Kasumi-1 (cell line): ENCODE results near the gene ASPDH.
A peak's percentile ranks its signal among the peaks of the same experiment; 100 is the strongest.
"Not testable (repeated sequence)": the region's sequence is repeated elsewhere in the genome, so short reads cannot be mapped to it uniquely, and the experiment has no call there.

Source experiments
- DNase-seq, 2 experiments: peaks; one replicate each; lab custom pipeline; 2025; lab: John Stamatoyannopoulos, UW

The ASPDH gene

GRCh38 chr19:50547385-50548190, 33.9 kb upstream of the ASPDH start:
- no peak for DNase-seq

DNA sequence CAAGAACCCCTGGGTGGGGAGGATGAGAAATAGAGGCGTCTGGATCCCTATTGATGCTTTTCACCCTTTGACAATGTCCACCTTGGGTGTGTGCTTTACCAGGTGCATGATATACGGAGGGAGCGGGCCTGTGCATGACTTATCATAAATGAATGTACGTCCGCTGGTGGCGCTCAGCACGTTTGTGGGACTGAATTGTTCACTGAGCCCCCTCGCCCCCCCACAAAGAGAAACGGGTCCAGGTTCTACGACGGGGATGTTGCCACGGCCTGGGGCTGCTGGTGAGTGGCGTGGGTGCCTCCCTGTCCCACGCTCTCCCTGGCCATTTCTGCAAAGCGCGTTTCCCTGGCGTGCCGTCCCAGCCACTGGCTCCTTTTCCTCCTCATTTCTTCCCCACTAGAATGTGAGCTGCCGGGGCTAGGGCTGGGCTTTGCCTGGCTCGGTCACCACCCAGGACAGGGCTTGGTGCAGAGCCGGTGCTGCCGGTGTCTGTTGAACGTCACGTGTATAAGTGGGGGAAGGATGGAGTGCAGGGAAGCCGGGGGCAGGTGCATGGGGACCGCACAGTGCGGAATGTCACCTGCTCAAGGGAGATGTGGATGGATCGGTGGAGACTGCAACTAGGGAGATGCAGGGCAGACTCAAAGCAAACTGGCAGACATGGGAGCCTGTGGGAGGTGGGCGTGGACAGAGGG, 33.0 kb upstream of the ASPDH start:
- DNase-seq, result no peak

DNA sequence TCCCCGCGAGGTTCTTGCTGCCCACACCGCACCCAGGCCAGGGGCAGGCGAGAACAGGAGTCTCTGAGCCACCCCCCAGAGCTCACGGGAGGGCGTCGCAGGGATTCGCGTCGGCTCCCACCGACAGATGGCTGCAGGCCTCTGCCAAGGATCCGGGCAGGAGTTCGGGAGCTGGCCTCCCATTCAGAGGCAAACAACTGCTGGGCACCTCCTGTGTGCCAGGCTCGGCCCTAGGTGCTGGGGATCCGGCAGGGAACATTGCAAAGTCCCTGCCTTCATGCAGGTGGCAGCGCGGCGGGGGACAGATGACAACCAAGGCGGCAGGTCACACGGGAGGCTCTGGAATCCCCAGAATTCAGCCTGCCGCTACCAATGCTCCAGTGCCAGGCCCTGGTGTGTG, 29.2 kb upstream of the ASPDH start:
- DNase-seq, result no peak

DNA sequence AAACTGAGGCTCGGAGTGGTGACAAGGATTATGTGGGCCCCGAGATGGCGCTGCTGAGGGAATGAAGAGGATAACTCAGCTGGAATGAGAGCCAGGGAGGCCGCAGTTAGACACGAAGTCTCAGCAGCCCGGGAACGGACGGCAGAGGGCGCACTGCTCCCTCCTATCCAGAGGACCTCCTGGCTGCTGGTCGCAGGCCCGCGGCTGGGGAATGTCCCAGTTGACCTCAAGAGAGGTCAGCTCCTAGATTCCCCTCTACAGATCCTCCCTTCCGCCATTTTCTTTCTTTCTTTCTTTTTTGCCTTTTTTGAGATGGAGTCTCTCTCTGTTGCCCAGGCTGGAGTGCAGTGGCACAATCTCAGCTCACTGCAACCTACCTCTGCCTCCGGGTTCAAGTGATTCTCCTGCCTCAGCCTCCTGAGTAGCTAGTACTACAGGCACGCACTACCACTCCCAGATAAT, 24.1 kb upstream of the ASPDH start:
- peak; percentile 65 to 75 for DNase-seq

- no peak for DNase-seq
Observed at GRCh38 chr19:50537306-50537685, 23.6 kb upstream of the ASPDH start.

GRCh38 chr19:50536662-50537305, 23.1 kb upstream of the ASPDH start:
- DNase-seq, result peak in 1 of 2 experiments; percentile 22

- DNase-seq, result no peak
Observed at GRCh38 chr19:50535672-50536187, 22.0 kb upstream of the ASPDH start.

DNA sequence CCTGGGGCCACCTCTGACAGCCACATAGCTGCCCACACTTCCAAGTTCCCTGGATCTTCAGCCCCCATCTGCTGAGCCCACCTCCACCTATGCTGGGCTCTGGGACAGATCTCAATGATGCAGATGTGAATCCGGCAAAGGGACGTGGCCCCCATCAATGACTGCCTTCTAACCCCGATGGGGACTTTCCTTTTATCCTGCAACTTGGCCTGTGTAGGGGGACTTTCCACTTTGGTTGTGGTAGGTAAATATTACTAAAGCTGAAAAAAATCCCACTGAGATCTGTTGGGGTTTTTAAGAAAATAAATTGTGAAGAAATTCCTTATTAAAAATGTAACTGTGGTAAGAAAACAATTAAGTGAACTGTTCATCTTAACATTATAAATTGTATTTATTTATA, 20.8 kb upstream of the ASPDH start:
- no peak for DNase-seq

DNA sequence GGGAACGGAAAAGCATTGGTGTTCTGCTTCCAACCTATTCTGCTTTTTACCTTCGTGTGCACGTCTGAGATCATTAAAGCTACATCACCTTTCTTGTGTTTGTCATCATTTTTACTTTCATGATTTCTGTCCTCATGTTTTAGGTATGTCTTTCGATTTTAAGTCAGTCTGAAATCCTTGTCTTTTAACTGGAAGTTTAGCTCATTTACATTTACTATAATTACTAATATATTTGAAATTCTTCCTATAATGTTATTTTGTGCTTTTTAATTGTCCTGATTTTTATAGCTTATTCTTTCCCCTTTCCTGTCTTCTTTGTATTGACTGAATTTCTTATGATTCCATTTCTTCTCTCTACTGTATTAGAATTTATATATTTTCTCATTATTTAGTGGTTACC, 19.2 kb upstream of the ASPDH start:
- DNase-seq, result no peak

DNA sequence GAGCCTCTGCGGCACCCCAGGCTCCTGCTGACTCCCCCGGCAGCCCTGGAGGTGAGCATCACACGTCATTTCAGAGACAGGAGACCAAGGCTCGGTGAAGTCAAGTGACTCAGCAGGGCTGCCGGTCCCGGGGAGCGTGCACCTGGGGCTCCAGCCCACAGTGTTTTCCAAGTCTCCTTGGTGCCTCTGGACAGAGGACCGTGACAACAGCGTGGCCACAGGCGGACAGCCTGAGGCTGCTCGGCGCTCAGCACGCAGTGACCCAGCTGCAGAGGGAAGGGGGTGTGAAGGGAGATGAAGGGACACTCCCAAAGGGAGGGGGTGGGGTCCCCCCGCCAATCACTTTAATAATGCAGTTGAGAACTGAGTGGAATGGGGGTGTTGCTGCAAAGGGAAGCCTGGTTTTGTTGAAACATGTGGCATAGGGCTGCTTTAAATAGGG, 17.5 kb upstream of the ASPDH start:
- no peak for DNase-seq

DNA sequence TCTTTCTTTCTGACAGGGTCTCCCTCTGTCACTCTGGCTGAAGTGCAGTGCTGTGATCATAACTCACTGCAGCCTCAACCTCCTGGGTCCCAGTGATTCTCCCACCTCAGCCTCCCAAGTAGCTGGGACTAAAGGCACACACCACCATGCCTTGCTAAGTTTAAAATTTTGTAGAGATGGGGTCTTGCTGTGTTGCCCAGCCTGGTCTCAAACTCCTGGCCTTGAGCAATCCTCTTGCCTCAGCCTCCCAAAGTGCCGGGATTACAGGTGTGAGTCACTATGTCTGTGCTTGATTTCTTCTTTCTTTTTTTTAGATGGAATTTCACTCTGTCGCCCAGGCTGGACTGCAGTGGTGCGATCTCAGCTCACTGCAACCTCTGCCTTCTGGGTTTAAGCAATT, 14.3 kb upstream of the ASPDH start:
- not testable (repeated sequence) for DNase-seq

- DNase-seq, result no peak
Observed at GRCh38 chr19:50522881-50523280, 9.2 kb upstream of the ASPDH start.

DNA sequence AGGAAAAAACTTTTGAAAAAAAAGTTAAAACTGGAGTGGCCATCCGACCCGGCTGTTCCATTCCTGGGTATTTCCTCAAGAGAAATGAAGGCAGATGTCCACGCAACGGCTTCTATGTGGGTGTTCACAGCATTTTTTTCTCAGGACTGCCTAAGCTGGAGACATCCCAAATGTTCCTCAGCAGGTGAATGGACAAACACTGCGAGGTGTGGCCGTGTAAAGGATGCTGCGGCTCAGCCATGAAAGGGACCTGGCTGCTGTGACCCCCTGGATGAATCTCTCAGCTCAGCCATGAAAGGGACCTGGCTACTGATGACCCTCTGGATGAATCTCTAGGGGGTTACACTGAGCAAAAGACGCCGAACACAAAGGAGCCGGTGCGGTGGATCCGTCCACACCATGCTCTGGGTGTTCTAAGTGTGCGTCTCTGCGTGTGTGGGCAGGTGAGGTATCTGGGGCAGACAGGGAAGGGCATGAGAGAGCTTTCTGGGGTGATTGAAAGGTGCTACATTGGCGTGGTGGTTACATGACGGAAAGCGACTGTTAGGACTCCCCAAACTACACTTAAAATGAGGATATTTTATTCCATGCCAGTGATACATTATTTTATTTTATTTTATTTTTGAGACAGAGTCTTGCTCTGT, 7.2 kb upstream of the ASPDH start:
- DNase-seq, result no peak

GRCh38 chr19:50519006-50519575, 5.4 kb upstream of the ASPDH start:
- no peak for DNase-seq

DNA sequence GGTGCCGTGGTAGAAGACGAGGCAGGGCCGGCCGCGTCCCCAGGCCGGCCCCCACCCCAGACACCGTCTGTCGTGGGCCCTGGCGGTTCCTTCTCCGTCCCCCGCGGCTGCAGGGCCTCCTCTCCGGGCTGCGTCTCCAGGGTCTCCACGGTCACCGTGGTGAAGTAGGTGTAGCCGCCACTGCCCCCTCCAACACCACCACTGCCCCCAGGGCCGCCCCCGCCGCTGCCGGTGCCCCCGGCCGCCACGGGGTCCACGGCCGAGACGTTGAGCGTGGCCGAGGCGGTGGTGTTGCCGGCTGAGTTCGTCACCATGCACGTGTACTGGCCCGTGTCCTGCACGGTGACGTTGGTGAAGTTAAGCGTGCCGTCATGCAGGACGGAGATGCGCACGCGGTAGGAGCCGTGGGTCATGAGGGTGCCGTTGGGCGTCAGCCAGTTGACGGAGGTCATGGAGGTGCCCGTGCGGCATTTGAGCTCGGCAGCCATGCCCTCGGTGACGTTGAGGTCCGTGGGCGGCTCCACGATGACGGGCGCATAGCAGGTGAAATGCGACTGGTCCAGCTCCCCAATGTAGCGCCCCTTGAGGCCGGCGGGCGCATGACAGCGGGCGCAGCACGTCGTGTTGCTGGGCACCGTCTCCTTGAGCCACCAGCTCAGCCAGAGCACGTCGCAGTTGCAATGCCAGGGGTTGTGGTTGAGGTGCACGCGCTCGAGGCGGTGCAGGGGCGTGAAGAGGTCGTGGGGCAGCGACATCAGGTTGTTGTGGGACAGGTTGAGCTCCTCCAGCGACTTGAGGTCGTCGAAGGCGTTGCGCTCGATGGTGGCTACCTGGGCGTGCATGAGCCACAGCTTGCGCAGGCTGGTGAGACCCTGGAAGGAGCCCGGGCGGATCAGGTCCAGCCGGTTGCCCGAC, 4.6 kb upstream of the ASPDH start:
- no peak for DNase-seq

- no peak for DNase-seq
Observed at GRCh38 chr19:50517704-50518075, 4.0 kb upstream of the ASPDH start.

DNA sequence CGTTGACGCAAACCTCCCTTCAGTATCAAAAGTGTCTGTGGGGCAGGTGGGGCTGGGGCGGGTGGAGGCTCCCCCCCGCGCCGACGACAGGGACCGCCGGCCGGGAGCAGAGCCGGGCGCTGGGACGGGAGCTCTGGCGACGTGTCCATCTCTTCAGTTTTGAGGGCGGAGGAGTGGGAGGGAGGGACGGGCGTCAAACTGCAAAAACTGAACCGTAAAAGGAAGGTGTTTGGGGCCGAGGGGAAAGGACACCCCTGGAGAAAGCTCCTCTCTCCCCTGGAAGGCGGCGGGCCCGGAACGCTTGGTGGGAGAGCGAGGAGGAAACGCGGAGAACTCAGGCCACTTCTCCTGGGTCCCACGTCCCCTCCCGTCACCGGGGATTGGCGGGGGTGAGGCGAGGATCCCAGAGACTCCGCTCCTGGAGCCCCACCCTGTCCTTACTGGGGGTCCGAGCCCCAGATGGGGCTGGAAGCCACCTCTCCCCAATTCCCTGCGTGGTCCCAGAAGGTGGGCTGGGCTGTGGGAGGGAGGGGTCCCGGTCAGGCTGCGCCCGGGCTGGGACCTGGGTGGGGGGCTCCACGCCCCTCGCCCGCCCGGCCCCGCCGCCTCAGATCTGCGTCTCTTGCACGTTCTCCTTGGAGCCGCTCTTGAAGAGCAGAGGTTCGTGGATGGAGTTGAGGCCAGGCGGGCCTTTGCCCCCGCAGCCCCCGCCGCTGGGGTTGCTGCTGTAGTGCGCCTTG, 3.4 kb upstream of the ASPDH start:
- DNase-seq, result no peak

GRCh38 chr19:50516456-50516855, 2.7 kb upstream of the ASPDH start:
- DNase-seq, result no peak

- no peak for DNase-seq
Observed at GRCh38 chr19:50515168-50515561, 1.5 kb upstream of the ASPDH start.
